ENCODE measurements around the gene RBKS.
"Not testable (repeated sequence)": the region's sequence is repeated elsewhere in the genome, so short reads cannot be mapped to it uniquely, and the experiment has no call there.

RBKS gene

DNA sequence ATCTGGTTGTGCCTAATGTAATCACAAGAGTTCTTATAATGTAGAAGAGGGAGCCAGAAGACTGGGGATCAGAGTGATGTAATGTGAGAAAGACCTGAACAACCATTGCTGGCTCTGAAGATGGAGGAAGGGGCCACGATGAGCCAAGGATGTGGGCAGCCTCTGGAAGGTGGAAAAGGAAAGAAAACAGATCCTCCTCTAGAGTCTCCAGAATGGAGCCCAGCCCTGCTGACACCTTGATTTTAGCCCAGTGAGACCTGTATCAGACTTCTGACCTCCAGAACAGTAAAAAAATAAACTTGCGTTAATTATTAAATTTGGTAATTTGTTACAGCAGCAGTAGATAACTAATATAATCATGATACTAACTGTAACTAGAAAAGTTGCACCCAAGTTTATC is 3.1 kb downstream of the RBKS start:
- Histone ChIP-seq H3K36me3 (ENCODE audit: control insufficient read depth, insufficient read depth, low read length) (no peaks in the 10 kb centered on the region), H3K4me1 (ENCODE audit: control insufficient read depth, insufficient read depth, low read length) (no peaks in the 10 kb centered on the region), H3K27me3 (ENCODE audit: control insufficient read depth, insufficient read depth, low read length) (no peaks in the 10 kb centered on the region), H3K27ac (ENCODE audit: low read depth, low read length) (no peak overlapping the region), H3K9me3 (ENCODE audit: control insufficient read depth, insufficient read depth, low read depth, low read length) (peaks cover 3% of the 10 kb centered on the region), H3K4me3 (ENCODE audit: low read depth, low read length) (no peak overlapping the region), H3K9ac (ENCODE audit: low read length) (no peak overlapping the region)

GRCh38 chr2:27886322-27886721 is 3.9 kb downstream of the RBKS start:
- H3K4me3 ChIP-seq (ENCODE audit: low read depth, low read length), result no peak overlapping the region
- H3K27ac ChIP-seq (ENCODE audit: low read depth, low read length), result no peak overlapping the region
- H3K9me3 ChIP-seq (ENCODE audit: control insufficient read depth, insufficient read depth, low read depth, low read length), result peaks cover 3% of the 10 kb centered on the region
- H3K4me1 ChIP-seq (ENCODE audit: control insufficient read depth, insufficient read depth, low read length), result no peaks in the 10 kb centered on the region
- H3K36me3 ChIP-seq (ENCODE audit: control insufficient read depth, insufficient read depth, low read length), result no peaks in the 10 kb centered on the region
- H3K9ac ChIP-seq (ENCODE audit: low read length), result no peak overlapping the region
- no peaks in the 10 kb centered on the region for H3K27me3 ChIP-seq (ENCODE audit: control insufficient read depth, insufficient read depth, low read length)

DNA sequence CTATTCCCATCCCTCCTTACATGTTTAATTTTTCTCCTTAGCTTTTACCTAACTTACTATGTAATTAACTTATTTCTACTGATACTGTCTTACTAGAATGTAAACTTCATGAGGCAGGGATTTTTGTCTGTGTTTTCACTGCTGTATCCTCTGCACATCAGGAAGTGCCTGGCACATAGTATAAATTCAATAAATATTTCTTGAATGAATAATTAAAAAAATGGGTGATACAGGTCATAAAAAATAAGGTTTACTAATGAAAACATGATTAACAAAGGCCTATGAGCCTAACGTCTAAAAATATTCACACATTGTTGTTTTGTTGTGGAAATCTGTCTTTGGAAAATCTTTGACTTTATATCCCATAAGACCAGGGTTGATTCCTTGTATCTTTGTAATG is 4.5 kb downstream of the RBKS start:
- no peaks in the 10 kb centered on the region for H3K27me3 ChIP-seq (ENCODE audit: control insufficient read depth, insufficient read depth, low read length)
- no peak overlapping the region for H3K4me3 ChIP-seq (ENCODE audit: low read depth, low read length)
- no peak overlapping the region for H3K9ac ChIP-seq (ENCODE audit: low read length)
- peaks cover 3% of the 10 kb centered on the region for H3K9me3 ChIP-seq (ENCODE audit: control insufficient read depth, insufficient read depth, low read depth, low read length)
- H3K27ac ChIP-seq (ENCODE audit: low read depth, low read length), result no peak overlapping the region
- H3K36me3 ChIP-seq (ENCODE audit: control insufficient read depth, insufficient read depth, low read length), result no peaks in the 10 kb centered on the region
- no peaks in the 10 kb centered on the region for H3K4me1 ChIP-seq (ENCODE audit: control insufficient read depth, insufficient read depth, low read length)

- Histone ChIP-seq H3K36me3 (ENCODE audit: control insufficient read depth, insufficient read depth, low read length) (no peaks in the 10 kb centered on the region), H3K9ac (ENCODE audit: low read length) (no peak overlapping the region), H3K4me3 (ENCODE audit: low read depth, low read length) (no peak overlapping the region), H3K27ac (ENCODE audit: low read depth, low read length) (no peak overlapping the region), H3K9me3 (ENCODE audit: control insufficient read depth, insufficient read depth, low read depth, low read length) (peaks cover 3% of the 10 kb centered on the region), H3K4me1 (ENCODE audit: control insufficient read depth, insufficient read depth, low read length) (no peaks in the 10 kb centered on the region), H3K27me3 (ENCODE audit: control insufficient read depth, insufficient read depth, low read length) (no peaks in the 10 kb centered on the region)
These were observed 5.0 kb downstream of the RBKS start for GRCh38 chr2:27885234-27885633.

DNA sequence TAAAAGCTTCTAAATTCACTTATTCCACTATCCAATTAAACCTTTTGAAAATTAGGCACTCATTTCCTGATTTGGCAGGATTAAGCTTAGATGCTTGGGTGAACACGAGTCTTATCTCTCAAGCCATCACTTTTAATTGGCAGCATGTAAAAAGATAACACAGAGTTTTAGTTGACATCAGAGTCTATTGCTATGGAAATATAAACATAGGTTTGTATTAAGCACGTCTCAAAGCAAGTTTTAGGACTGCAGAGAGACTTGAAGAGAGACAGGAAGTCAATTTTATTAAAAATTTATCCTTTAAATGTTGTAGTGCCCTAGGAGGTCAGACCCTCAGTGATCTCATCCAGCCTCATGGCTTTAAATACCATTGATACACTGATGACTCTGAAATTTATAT is 5.6 kb downstream of the RBKS start:
- H3K27ac ChIP-seq (ENCODE audit: low read depth, low read length), result no peak overlapping the region

DNA sequence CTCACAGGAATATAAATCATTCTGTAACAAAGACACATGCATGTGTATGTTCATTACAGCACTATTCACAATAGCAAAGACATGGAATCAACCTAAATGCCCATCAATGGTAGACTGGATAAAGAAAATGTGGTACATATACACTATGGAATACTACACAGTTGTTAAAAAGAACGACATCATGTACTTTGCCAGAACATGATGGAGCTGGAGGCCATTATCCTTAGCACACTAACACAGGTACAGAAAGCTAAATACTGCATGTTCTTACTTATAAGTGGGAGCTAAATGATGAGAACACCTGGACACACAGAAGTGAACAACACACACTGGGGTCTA is 7.6 kb downstream of the RBKS start:
- H3K27me3 ChIP-seq (ENCODE audit: control insufficient read depth, insufficient read depth, low read length); H3K27ac ChIP-seq (ENCODE audit: low read depth, low read length); H3K9me3 ChIP-seq (ENCODE audit: control insufficient read depth, insufficient read depth, low read depth, low read length); H3K4me3 ChIP-seq (ENCODE audit: low read depth, low read length); H3K36me3 ChIP-seq (ENCODE audit: control insufficient read depth, insufficient read depth, low read length); H3K4me1 ChIP-seq (ENCODE audit: control insufficient read depth, insufficient read depth, low read length); H3K9ac ChIP-seq (ENCODE audit: low read length): not testable (repeated sequence)

More for the DNA sequence above, 5.6 kb downstream of the RBKS start:
- no peak overlapping the region for H3K4me3 ChIP-seq (ENCODE audit: low read depth, low read length)
- no peaks in the 10 kb centered on the region for H3K27me3 ChIP-seq (ENCODE audit: control insufficient read depth, insufficient read depth, low read length)
- H3K9ac ChIP-seq (ENCODE audit: low read length), result no peak overlapping the region
- H3K36me3 ChIP-seq (ENCODE audit: control insufficient read depth, insufficient read depth, low read length), result no peaks in the 10 kb centered on the region
- no peaks in the 10 kb centered on the region for H3K4me1 ChIP-seq (ENCODE audit: control insufficient read depth, insufficient read depth, low read length)
- H3K9me3 ChIP-seq (ENCODE audit: control insufficient read depth, insufficient read depth, low read depth, low read length), result peaks cover 3% of the 10 kb centered on the region

- not testable (repeated sequence) for H3K4me1 ChIP-seq (ENCODE audit: control insufficient read depth, insufficient read depth, low read length); H3K27ac ChIP-seq (ENCODE audit: low read depth, low read length); H3K9ac ChIP-seq (ENCODE audit: low read length); H3K27me3 ChIP-seq (ENCODE audit: control insufficient read depth, insufficient read depth, low read length); H3K9me3 ChIP-seq (ENCODE audit: control insufficient read depth, insufficient read depth, low read depth, low read length); H3K4me3 ChIP-seq (ENCODE audit: low read depth, low read length); H3K36me3 ChIP-seq (ENCODE audit: control insufficient read depth, insufficient read depth, low read length)
These were observed 8.2 kb downstream of the RBKS start for GRCh38 chr2:27881815-27882583.

GRCh38 chr2:27878825-27879224 is 11.4 kb downstream of the RBKS start:
- Histone ChIP-seq H3K4me1 (ENCODE audit: control insufficient read depth, insufficient read depth, low read length) (no peaks in the 10 kb centered on the region), H3K27ac (ENCODE audit: low read depth, low read length) (no peak overlapping the region), H3K9me3 (ENCODE audit: control insufficient read depth, insufficient read depth, low read depth, low read length) (peaks cover 7% of the 10 kb centered on the region)

GRCh38 chr2:27875089-27875881 is 14.9 kb downstream of the RBKS start:
- no peak overlapping the region for H3K9ac ChIP-seq (ENCODE audit: low read length)

More at GRCh38 chr2:27878825-27879224, 11.4 kb downstream of the RBKS start:
- no peaks in the 10 kb centered on the region for H3K27me3 ChIP-seq (ENCODE audit: control insufficient read depth, insufficient read depth, low read length)
- H3K4me3 ChIP-seq (ENCODE audit: low read depth, low read length), result no peak overlapping the region
- H3K9ac ChIP-seq (ENCODE audit: low read length), result no peak overlapping the region
- H3K36me3 ChIP-seq (ENCODE audit: control insufficient read depth, insufficient read depth, low read length), result no peaks in the 10 kb centered on the region

GRCh38 chr2:27873091-27873490 is 17.1 kb downstream of the RBKS start:
- H3K4me1 ChIP-seq (ENCODE audit: control insufficient read depth, insufficient read depth, low read length), result no peaks in the 10 kb centered on the region
- no peak overlapping the region for H3K9ac ChIP-seq (ENCODE audit: low read length)
- no peaks in the 10 kb centered on the region for H3K36me3 ChIP-seq (ENCODE audit: control insufficient read depth, insufficient read depth, low read length)
- peaks cover 5% of the 10 kb centered on the region; the same call in 1 of the 2 replicates for H3K9me3 ChIP-seq (ENCODE audit: control insufficient read depth, insufficient read depth, low read depth, low read length)
- no peak overlapping the region for H3K27ac ChIP-seq (ENCODE audit: low read depth, low read length)
- H3K4me3 ChIP-seq (ENCODE audit: low read depth, low read length), result no peak overlapping the region
- 0 out of 2 replicates have a peak, but pooled peaks cover 3% of the 10 kb centered on the region for H3K27me3 ChIP-seq (ENCODE audit: control insufficient read depth, insufficient read depth, low read length)

More at GRCh38 chr2:27875089-27875881, 14.9 kb downstream of the RBKS start:
- Histone ChIP-seq H3K4me1 (ENCODE audit: control insufficient read depth, insufficient read depth, low read length) (no peaks in the 10 kb centered on the region), H3K4me3 (ENCODE audit: low read depth, low read length) (no peak overlapping the region), H3K36me3 (ENCODE audit: control insufficient read depth, insufficient read depth, low read length) (no peaks in the 10 kb centered on the region), H3K27me3 (ENCODE audit: control insufficient read depth, insufficient read depth, low read length) (no peaks in the 10 kb centered on the region), H3K9me3 (ENCODE audit: control insufficient read depth, insufficient read depth, low read depth, low read length) (peaks cover 5% of the 10 kb centered on the region; the same call in 1 of the 2 replicates), H3K27ac (ENCODE audit: low read depth, low read length) (no peak overlapping the region)

GRCh38 chr2:27871802-27872201 is 18.4 kb downstream of the RBKS start:
- H3K27me3 ChIP-seq (ENCODE audit: control insufficient read depth, insufficient read depth, low read length), result peaks cover 7% of the 10 kb centered on the region; the same call in 1 of the 2 replicates
- no peaks in the 10 kb centered on the region for H3K36me3 ChIP-seq (ENCODE audit: control insufficient read depth, insufficient read depth, low read length)
- no peak overlapping the region for H3K27ac ChIP-seq (ENCODE audit: low read depth, low read length)
- H3K4me3 ChIP-seq (ENCODE audit: low read depth, low read length), result no peak overlapping the region
- H3K9ac ChIP-seq (ENCODE audit: low read length), result no peak overlapping the region
- peaks cover 5% of the 10 kb centered on the region; the same call in 1 of the 2 replicates for H3K9me3 ChIP-seq (ENCODE audit: control insufficient read depth, insufficient read depth, low read depth, low read length)
- no peaks in the 10 kb centered on the region for H3K4me1 ChIP-seq (ENCODE audit: control insufficient read depth, insufficient read depth, low read length)
